ENCODE measurements around the gene DHX29. TPM values are rescaled to one million over a fixed set of nuclear protein-coding genes. Genes with fewer than 3 reads are reported as not detected.

DHX29 gene
- total RNA-seq, 1 donor from 2014 or later: 22.5 TPM

DNA sequence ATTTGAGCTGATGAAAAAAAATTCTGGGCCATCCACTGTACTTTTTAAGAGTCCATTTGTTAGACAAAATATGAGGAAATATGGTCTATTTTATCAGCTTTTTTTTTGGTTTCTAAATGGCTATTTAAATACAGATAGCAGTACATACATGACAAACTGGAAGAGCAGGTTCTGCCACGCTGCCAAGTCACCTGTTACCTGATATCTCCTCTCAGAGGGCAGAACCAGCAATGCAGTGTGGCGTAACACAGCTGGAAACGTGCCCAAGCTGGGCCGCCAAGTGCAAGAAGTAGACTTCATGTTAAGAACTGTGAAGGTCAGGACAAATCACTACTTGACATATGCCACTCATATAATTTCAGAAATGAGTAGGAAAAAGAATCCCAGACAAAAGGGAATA, 88.5 kb downstream of the DHX29 start:
- no peak for DNase-seq
- Histone ChIP-seq H3K4me1 (peaks cover 26% of the 10 kb centered on the region), H3K9me3 (replicated peaks) (no peaks in the 10 kb centered on the region), H3K27ac (replicated peaks) (no peak overlapping the region), H3K4me3 (no peak overlapping the region), H3K36me3 (no peaks in the 10 kb centered on the region), H3K27me3 (ENCODE audit: low read depth) (peaks cover 90% of the 10 kb centered on the region)
- TF ChIP-seq, protein P1, sequence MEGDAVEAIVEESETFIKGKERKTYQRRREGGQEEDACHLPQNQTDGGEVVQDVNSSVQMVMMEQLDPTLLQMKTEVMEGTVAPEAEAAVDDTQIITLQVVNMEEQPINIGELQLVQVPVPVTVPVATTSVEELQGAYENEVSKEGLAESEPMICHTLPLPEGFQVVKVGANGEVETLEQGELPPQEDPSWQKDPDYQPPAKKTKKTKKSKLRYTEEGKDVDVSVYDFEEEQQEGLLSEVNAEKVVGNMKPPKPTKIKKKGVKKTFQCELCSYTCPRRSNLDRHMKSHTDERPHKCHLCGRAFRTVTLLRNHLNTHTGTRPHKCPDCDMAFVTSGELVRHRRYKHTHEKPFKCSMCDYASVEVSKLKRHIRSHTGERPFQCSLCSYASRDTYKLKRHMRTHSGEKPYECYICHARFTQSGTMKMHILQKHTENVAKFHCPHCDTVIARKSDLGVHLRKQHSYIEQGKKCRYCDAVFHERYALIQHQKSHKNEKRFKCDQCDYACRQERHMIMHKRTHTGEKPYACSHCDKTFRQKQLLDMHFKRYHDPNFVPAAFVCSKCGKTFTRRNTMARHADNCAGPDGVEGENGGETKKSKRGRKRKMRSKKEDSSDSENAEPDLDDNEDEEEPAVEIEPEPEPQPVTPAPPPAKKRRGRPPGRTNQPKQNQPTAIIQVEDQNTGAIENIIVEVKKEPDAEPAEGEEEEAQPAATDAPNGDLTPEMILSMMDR (IDR thresholded peaks at IDR 0.05; ENCODE audit: borderline replicate concordance): no peak
- intact Hi-C loops (cut with micrococcal nuclease): no loop called here

DNA sequence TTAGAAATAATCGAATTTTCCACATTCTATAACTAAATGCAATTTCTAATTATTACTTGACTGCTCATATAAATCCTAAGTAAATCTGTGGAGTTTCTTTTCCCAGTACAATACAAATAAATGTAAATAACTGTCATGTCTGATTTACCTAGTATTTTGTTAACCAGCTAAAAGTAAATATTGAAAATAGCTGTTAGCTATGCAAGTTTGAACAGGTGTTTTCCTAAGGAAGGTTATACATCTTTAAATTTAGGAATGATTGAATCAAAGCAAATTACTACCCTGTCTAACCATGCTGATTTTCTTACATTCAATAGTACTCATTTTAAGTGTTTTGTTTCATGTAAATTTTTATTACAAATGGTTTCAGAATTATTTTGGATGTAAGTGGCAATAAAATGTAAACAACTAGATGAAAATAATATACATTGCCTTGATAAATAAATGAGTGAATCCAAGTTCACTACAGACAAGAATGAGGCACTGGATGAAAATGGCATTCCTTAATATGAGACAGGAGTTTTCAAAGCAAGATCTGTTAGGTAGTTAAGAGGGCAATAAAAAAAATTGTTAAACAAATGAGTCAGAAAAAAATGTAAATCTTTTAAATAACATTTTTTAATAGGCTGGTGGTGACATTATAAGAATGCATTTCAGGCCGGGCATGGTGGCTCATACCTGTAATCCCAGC, 96.2 kb downstream of the DHX29 start:
- no peaks in the 10 kb centered on the region for H3K9me3 ChIP-seq (replicated peaks)
- peaks cover 53% of the 10 kb centered on the region for H3K27me3 ChIP-seq (ENCODE audit: low read depth)
- H3K36me3 ChIP-seq: no peaks in the 10 kb centered on the region
- DNase-seq: no peak
- H3K27ac ChIP-seq (replicated peaks): no peak overlapping the region
- TF ChIP-seq, protein P1 (IDR thresholded peaks at IDR 0.05; ENCODE audit: borderline replicate concordance): no peak
- no peak overlapping the region for H3K4me3 ChIP-seq
- H3K4me1 ChIP-seq: no peaks in the 10 kb centered on the region
- intact Hi-C loops (cut with micrococcal nuclease): no loop called here

Other genes with a start within 250 kb of the DHX29 start
- gene GZMA, start 205.0 kb downstream of the DHX29 start, total RNA-seq: 1.5 TPM
- 9.8 TPM for gene GPX8, start 147.5 kb downstream of the DHX29 start, total RNA-seq
- not detected for gene CDC20B, start 134.5 kb downstream of the DHX29 start, total RNA-seq
- not detected for gene MCIDAS, start 80.4 kb downstream of the DHX29 start, total RNA-seq
- not detected for gene CCNO, start 74.1 kb downstream of the DHX29 start, total RNA-seq
- gene MTREX, start 295 bp upstream of the DHX29 start, total RNA-seq: 62.5 TPM
- 72.6 TPM for gene PLPP1, start 227.3 kb upstream of the DHX29 start, total RNA-seq

Measured in left ventricle myocardium inferior (tissue), 1 donor.